NCI-H510A treated with DMSO at 0.1 percent for 48 hours (cell line): ENCODE results near the gene PTCD1.
"Not testable (repeated sequence)": the region's sequence is repeated elsewhere in the genome, so short reads cannot be mapped to it uniquely, and the experiment has no call there.

Source experiments
- DNase-seq: peaks from one replicate; lab custom pipeline; 2025; lab: John Stamatoyannopoulos, UW

Gene PTCD1

GRCh38 chr7:99386584-99387238, 51.9 kb downstream of the PTCD1 start:
- no peak for DNase-seq

GRCh38 chr7:99385564-99385963, 53.0 kb downstream of the PTCD1 start:
- DNase-seq, result no peak

GRCh38 chr7:99384523-99384922, 54.1 kb downstream of the PTCD1 start:
- no peak for DNase-seq

- no peak for DNase-seq
Observed at GRCh38 chr7:99383791-99384370, 54.7 kb downstream of the PTCD1 start.

- DNase-seq, result no peak
Observed at GRCh38 chr7:99383203-99383602, 55.4 kb downstream of the PTCD1 start.

GRCh38 chr7:99381664-99382075, 56.9 kb downstream of the PTCD1 start:
- DNase-seq, result no peak

GRCh38 chr7:99380823-99381663, 57.6 kb downstream of the PTCD1 start:
- DNase-seq, result no peak

- no peak for DNase-seq
Observed at GRCh38 chr7:99380032-99380822, 58.4 kb downstream of the PTCD1 start.

GRCh38 chr7:99379693-99380031, 58.9 kb downstream of the PTCD1 start:
- not testable (repeated sequence) for DNase-seq

- no peak for DNase-seq
Observed at GRCh38 chr7:99379043-99379577, 59.5 kb downstream of the PTCD1 start.

- DNase-seq, result peak; percentile 28
Observed at GRCh38 chr7:99375070-99375807, 63.4 kb downstream of the PTCD1 start.

- no peak for DNase-seq
Observed at GRCh38 chr7:99374111-99375064, 64.2 kb downstream of the PTCD1 start, which contains the start of gene ARPC1B. Gene ARPC1B (plus strand): TSS chr7:99374730. CDS start chr7:99385715, 10,985 bp downstream.

- DNase-seq, result no peak
Observed at GRCh38 chr7:99373091-99374066, 65.2 kb downstream of the PTCD1 start.

- DNase-seq, result no peak
Observed at GRCh38 chr7:99372275-99373090, 66.1 kb downstream of the PTCD1 start.

GRCh38 chr7:99371376-99371920, 67.2 kb downstream of the PTCD1 start:
- no peak for DNase-seq

- DNase-seq, result no peak
Observed at GRCh38 chr7:99369767-99370391, 68.7 kb downstream of the PTCD1 start.

GRCh38 chr7:99368750-99369389, 69.7 kb downstream of the PTCD1 start:
- no peak for DNase-seq
